ENCODE measurements around the gene MT3.
"Not testable (repeated sequence)": the region's sequence is repeated elsewhere in the genome, so short reads cannot be mapped to it uniquely, and the experiment has no call there.

The MT3 gene

GRCh38 chr16:56577300-56577625, 12.1 kb upstream of the MT3 start:
- in situ Hi-C loops (cut with MboI; ENCODE audit: low sequenced_read_pairs): no loop called here

- in situ Hi-C loops (cut with MboI; ENCODE audit: low sequenced_read_pairs): no loop called here
Measured at GRCh38 chr16:56580391-56581048, 8.8 kb upstream of the MT3 start.

GRCh38 chr16:56582911-56583310, 6.4 kb upstream of the MT3 start:
- in situ Hi-C loops (cut with MboI; ENCODE audit: low sequenced_read_pairs): not testable (repeated sequence)

- in situ Hi-C loops (cut with MboI; ENCODE audit: low sequenced_read_pairs): no loop called here
Measured at GRCh38 chr16:56583351-56584168, 5.8 kb upstream of the MT3 start.

GRCh38 chr16:56584276-56584675, 5.1 kb upstream of the MT3 start:
- in situ Hi-C loops (cut with MboI; ENCODE audit: low sequenced_read_pairs): no loop called here

GRCh38 chr16:56588781-56589140, 567 bp upstream of the MT3 start:
- in situ Hi-C loops (cut with MboI; ENCODE audit: low sequenced_read_pairs): no loop called here

GRCh38 chr16:56591377-56592060, 2.2 kb downstream of the MT3 start:
- in situ Hi-C loops (cut with MboI; ENCODE audit: low sequenced_read_pairs): no loop called here

- in situ Hi-C loops (cut with MboI; ENCODE audit: low sequenced_read_pairs): no loop called here
Measured at GRCh38 chr16:56593573-56594291, 4.4 kb downstream of the MT3 start.

- in situ Hi-C loops (cut with MboI; ENCODE audit: low sequenced_read_pairs): no loop called here
Measured at GRCh38 chr16:56594292-56594619, 4.9 kb downstream of the MT3 start.

- in situ Hi-C loops (cut with MboI; ENCODE audit: low sequenced_read_pairs): no loop called here
Measured at GRCh38 chr16:56600398-56600999, 11.2 kb downstream of the MT3 start.

- in situ Hi-C loops (cut with MboI; ENCODE audit: low sequenced_read_pairs): no loop called here
Measured at GRCh38 chr16:56601325-56601724, 12.0 kb downstream of the MT3 start.

GRCh38 chr16:56603589-56603988, 14.3 kb downstream of the MT3 start:
- in situ Hi-C loops (cut with MboI; ENCODE audit: low sequenced_read_pairs): no loop called here

- in situ Hi-C loops (cut with MboI; ENCODE audit: low sequenced_read_pairs): no loop called here
Measured at GRCh38 chr16:56604966-56605365, 15.6 kb downstream of the MT3 start.

- in situ Hi-C loops (cut with MboI; ENCODE audit: low sequenced_read_pairs): no loop called here
Measured at GRCh38 chr16:56605475-56605874, 16.1 kb downstream of the MT3 start.

GRCh38 chr16:56606071-56606475, 16.7 kb downstream of the MT3 start:
- in situ Hi-C loops (cut with MboI; ENCODE audit: low sequenced_read_pairs): no loop called here

- in situ Hi-C loops (cut with MboI; ENCODE audit: low sequenced_read_pairs): no loop called here
Measured at GRCh38 chr16:56606476-56607108, 17.3 kb downstream of the MT3 start.

GRCh38 chr16:56607109-56607618, 17.8 kb downstream of the MT3 start:
- in situ Hi-C loops (cut with MboI; ENCODE audit: low sequenced_read_pairs): no loop called here

GRCh38 chr16:56607675-56608042, 18.3 kb downstream of the MT3 start:
- in situ Hi-C loops (cut with MboI; ENCODE audit: low sequenced_read_pairs): no loop called here

GRCh38 chr16:56608043-56608875, 18.9 kb downstream of the MT3 start, which contains the start of gene MT2A:
MT2A (plus strand) TSS chr16:56608584; CDS start chr16:56608656, 72 bp downstream.
- in situ Hi-C loops (cut with MboI; ENCODE audit: low sequenced_read_pairs): no loop called here

Data from hTERT RPE-1 (cell line).